Middle frontal gyrus (tissue), 1 donor: ENCODE data around the gene ZNF148.
A peak's percentile ranks its signal among the peaks of the same experiment; 100 is the strongest.
"Not testable (repeated sequence)": the region's sequence is repeated elsewhere in the genome, so short reads cannot be mapped to it uniquely, and the experiment has no call there.

ENCODE experiments used
- DNase-seq: peaks from one replicate; pipeline ENCODE4 v3.0.0-alpha.2; 2015; ENCODE audit warnings: low spot score; ENCODE audit errors: extremely low spot score

Gene ZNF148, protein sequence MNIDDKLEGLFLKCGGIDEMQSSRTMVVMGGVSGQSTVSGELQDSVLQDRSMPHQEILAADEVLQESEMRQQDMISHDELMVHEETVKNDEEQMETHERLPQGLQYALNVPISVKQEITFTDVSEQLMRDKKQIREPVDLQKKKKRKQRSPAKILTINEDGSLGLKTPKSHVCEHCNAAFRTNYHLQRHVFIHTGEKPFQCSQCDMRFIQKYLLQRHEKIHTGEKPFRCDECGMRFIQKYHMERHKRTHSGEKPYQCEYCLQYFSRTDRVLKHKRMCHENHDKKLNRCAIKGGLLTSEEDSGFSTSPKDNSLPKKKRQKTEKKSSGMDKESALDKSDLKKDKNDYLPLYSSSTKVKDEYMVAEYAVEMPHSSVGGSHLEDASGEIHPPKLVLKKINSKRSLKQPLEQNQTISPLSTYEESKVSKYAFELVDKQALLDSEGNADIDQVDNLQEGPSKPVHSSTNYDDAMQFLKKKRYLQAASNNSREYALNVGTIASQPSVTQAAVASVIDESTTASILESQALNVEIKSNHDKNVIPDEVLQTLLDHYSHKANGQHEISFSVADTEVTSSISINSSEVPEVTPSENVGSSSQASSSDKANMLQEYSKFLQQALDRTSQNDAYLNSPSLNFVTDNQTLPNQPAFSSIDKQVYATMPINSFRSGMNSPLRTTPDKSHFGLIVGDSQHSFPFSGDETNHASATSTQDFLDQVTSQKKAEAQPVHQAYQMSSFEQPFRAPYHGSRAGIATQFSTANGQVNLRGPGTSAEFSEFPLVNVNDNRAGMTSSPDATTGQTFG

DNA sequence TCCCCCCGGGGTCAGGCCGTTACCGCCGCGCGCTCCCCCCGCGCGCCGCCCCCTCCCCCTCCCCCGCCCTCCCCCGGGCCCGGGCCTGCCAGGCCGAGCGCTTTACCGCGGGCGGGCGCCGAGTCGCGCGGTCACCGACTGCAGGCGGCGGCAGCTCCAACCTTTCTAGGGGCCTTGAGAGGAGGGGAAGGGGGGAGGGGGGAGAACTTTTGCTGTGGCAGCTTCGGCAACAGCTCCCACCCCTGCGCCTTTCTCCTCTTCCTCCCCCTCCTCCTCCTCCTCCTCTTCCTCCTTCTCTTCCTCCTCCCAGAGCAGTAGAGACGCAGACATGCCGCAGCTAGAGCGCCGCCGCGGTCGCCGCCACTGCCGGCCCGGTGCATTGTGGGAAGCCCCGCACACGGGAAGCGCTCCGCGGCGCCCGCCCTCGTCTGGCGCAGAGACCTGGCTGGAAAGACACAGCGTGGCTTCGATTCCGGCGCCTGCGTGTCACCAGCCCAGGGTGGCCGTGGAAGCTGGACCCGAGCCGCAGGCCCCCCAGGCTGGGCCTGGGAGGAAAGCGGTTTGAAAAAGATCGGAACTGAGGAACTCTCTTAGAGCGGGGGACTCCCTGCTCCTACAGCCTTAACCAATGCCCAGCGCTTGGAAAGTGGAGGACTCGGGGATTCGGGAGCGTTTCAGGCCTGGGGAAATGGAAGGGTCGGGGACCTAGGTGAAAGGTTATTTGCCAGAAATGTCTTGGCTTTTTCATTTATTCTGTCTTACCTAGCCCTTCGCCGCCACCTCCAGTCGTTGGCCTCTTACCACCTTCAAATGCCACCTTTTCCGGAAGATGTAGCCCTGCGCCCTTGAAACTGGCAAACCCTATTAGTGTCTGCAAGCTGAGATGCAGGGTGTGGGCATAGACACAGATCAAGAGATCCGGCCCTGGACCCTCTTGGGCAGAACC lies at the start of gene ZNF148:
Gene ZNF148, minus strand, starts transcription at position 330 of the 946 bp plus-strand sequence. CDS start 61,685 bp downstream, outside the sequence.
- peak; percentile 84 for DNase-seq

DNA sequence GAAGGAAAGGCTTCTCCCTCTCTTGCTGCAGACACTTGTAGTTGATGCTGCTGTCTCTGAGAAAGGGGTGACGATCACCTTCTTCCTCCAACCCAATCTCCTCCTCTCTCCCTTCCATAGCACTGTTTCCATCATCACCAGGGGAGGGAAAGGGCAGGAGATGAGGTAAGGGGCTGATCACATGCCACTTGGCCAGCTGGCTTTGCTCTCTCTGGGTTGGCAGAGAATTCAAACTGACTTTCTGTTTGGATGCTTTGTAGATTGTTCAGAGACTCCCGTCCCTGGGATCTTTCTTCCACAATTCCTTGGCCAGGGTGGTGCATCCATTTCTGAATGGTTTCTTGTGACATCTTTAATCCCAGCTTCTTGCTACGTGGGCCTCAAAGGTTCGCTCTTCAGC lies 43.2 kb upstream of the ZNF148 start:
- no peak for DNase-seq

DNA sequence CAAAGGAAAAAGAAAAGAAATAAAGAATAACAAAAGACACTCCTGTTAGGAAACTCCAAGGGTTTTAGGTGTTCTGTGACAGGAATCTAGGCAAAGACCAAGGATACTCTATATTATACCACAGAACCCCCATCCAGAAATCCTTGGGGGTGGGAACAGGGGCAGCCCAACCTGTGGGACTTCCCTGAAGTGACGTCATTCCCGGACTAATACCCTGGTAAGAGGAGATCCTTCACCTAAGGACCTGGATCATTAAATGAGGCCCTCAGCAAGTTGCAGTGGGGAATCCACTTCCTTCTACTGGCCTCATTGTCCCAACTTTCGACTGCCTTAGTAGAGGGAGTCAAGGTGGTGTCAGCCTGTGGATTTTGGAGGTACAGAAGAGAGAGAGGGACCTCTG lies 41.1 kb upstream of the ZNF148 start:
- no peak for DNase-seq

DNA sequence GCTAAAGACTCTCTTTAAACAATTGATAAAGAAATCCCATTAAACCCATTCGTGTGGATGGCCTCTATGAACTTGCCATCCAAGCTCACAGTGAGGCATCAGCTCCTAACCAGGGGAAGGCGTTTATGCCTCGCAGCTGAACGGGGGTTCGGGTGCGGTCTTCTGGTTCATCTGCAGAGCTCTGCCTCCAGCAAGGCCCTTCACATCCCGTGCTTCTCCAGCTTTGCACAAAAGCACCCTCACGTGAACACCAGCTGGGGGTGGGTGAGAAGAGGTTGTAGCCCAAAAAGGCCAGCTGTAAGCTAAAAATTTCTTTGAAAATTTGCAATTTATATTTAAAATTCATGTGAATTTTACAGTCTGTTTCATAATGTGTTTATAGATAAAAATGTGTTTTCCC lies 39.5 kb upstream of the ZNF148 start:
- DNase-seq, result no peak

DNA sequence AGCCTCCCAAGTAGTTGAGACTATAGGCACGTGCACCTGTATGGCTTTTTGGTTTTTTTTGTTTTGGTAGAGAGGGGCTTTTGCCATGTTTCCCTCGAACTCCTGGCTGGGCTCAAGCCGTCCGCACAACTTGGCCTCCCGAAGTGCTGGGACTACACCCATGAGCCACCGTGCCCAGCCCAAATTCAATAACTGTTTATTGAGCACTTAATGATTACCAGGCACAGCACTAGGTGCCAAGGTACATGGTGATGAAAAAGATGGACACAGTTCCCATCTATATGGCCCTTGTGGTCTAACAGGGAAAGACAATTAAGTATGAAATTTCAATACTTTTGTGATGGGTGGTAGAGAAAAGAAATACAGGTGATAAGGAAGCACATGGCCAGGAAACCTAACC lies 35.8 kb upstream of the ZNF148 start:
- no peak for DNase-seq

DNA sequence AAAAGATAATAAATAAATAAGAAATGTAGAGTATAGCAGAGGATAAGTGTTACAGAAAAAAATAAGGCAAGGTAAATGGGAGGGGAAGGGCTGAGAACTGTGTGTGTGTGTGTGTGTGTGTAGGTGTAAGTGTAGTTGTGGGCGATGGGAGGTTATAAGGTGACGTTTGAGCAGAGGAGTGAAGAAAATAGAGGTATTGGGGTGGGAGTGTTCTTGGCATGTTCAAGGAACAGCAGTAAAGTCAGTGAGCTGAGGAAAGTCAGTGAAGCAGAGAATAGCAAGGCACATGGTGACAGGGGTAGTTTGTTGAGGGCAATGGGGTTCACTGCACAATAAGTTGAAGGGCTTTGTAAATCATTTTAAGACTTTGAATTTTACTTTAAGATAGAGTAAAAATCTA lies 30.9 kb upstream of the ZNF148 start:
- DNase-seq, result no peak

DNA sequence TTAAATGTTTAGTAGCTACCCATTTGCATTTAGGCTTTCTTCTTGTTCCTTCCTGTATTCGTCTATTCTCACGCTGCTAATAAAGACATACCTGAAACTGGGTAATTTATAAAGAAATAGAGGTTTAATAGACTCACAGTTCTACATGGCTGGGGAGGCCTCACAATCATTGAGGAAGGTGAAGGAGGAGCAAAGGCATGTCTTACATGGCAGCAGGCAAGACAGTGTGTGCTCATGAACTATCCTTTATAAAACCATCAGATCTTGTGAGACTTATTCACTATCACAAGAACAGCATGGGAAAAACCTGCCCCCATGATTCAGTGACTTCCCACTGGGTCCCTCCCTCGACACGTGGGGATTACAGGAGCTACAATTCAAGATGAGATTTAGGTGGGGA lies 30.4 kb upstream of the ZNF148 start:
- not testable (repeated sequence) for DNase-seq

DNA sequence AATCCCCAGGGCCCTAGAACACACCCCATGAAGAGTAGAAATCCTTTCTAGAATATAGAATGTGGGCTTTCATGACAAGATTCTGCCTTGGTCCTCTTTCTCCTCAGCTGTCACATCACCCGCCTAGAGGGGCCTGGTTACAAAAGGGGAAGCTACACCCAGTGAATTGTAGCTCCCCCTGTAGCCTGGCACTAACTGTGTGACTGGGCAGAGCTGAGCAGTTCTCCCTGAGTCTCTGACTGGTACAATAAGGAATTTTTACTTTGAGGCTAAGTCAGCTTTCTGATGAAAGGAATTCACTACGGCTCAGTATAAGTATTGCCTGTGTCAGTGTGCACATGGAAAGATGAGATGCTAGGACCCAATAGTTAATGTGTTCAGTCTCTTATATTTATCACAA lies 28.7 kb upstream of the ZNF148 start:
- DNase-seq, result no peak

DNA sequence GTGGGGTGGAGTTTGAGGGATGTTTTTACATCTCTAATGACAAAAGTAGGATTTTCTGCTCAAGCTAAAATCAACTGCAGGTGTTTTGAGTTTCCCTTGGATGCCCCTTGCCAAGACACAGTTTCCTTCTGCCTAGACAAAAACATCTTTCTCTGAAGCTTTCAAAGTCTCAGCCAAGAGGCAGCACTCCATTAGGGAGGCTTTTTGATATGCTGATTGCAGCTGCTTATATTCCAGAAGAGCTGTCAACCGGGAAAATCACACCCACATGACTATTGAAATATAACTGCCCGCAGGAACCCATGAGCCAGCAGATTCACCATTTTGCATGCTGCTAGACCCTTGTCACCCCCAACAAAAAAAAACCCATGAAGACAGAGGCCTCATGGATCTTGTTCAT lies 27.5 kb upstream of the ZNF148 start:
- no peak for DNase-seq

DNA sequence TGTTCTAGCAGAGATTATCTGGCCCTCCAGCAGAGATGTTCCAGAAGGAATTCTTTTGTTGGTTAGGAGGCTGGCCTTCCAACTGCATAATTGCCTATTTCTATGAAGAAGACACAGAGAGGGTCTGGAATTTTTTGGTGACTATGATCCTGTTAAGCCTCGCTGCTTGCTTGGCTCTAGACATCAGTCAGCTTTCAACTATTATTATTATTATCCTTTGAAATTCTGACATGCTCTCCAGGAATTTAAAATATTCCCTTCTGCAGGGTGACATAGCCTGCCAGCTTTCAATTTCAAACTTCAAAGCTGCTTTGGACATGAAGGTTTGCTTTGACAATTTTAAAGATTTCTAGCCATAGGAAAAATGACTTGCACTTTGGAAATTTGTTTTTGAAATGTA lies 26.3 kb upstream of the ZNF148 start:
- no peak for DNase-seq

DNA sequence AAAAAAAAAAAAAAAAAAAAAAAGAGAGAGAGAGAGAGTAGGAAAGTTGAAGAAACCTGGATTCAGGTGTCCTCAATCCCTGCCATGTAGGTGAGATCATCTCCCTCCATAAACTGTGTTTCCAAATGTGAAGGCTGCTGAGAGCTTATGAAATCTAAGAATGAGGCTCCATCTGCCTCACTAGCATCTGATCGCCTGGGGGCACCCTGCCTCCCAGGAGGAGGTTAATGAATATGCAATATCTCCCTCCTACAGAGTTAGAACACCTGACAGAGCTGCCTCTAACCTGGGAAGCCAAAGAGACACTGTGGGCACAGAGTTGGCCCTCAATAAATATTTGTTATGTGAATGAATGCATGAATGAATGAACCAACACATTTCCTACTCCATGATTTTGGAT lies 23.8 kb upstream of the ZNF148 start:
- DNase-seq, result no peak

DNA sequence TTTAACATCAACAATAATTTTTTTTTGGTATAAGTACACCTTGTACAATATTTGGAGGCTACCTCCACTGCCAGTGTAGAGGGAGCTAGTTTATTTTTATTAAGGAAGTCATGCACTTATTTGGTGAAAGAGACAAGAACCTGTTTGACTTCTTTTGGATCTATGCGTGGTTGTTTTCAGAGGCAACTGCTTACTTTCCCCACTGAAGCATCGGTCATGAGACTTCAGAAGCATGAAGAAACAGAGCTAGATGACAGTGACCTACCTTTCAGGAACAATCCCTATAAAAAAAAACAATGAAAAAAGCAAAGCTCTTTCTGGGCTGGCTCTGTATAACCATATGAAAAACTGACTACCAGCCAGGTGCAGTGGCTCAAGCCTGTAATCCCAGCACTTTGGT lies 20.0 kb upstream of the ZNF148 start:
- no peak for DNase-seq

DNA sequence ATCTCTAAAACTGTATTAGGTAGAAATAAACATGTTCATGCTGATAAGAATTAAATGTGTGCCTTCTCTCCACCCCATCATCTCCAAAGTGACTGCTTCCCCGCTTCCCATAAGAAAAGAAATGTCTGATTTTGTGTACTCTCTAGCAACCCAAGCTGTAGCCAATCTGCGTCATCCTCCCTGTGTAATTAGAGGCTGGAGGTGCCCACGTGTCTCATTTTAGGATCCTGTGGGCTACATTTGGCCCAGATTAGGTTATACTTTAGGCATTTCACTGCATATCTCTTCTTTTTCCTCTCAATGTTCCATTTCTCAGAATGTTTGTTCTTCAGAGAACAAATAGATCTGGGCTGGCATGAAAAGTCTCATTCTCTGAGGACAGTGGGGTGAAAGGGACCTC lies 19.3 kb upstream of the ZNF148 start:
- DNase-seq, result no peak

DNA sequence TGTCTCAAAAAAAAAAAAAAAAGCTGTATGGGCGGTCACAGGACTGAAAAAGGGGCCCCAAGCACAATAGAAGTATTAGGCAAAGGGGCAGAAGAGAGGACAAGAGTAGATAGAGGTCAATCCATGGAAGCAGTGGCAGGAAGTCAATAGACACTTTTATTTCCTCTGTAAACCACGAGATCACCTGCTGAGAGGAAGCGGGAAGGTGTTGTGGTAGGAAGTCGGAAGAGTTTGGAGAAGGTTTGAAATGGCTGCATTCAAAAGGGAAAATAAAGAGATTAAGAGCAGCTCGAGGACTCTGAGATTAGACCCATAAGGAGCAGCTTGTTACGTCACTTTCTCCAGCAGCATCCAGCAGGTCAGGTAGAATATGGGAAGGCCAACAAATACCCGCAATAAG lies 14.2 kb upstream of the ZNF148 start:
- DNase-seq, result no peak

DNA sequence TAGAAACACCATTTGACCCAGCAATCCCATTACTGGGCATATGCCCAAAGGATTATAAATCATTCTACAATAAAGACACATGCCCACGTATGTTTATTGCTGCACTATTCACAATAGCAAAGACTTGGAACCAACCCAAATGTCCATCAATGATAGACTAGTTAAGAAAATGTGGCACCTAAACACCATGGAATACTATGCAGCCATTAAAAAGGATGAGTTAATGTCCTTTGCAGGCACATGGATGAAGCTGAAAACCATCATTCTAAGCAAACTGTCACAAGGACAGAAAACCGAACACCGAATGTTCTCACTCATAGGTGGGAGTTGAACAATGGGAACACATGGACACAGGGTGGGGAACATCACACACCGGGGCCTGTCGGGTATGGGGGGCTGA lies 13.2 kb upstream of the ZNF148 start:
- not testable (repeated sequence) for DNase-seq

DNA sequence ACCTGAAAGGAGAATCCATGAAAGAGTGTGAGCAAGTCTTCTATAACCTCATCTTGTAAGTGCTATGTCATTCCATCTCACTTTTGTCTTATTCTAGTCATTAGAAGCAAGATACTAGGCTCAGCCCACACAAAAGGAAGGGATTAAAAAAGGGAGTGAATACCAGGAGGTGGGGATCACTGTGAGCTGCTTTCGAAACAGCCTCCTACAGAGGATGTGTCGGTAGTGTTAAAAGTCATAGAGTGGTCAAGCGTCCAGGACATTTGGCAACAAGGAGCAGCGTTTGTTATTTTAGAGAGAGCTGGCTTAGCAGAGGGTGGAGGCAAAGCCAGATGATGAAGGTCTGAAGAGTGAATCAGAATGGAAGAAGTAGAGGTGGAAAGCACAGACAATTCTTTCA lies 11.7 kb upstream of the ZNF148 start:
- DNase-seq, result no peak

DNA sequence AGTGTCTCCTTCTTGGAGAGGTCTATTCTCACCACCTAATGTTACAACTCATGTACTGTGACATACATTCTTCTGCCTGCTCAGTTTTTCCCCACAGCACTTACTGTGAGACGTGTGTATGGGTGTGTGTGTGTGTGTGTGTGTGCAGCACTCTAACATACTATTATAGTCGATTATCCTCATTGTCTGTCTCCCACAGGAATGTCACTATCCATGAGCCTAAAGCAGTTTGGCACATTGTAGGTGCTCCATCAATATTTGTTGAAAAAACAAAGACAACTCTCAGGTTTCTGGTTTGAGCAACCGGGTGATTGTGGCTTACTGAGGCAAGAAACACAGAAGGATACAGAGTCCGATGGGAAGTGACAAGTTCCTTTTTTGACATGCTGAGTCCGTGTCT lies 8.6 kb upstream of the ZNF148 start:
- DNase-seq, result no peak

DNA sequence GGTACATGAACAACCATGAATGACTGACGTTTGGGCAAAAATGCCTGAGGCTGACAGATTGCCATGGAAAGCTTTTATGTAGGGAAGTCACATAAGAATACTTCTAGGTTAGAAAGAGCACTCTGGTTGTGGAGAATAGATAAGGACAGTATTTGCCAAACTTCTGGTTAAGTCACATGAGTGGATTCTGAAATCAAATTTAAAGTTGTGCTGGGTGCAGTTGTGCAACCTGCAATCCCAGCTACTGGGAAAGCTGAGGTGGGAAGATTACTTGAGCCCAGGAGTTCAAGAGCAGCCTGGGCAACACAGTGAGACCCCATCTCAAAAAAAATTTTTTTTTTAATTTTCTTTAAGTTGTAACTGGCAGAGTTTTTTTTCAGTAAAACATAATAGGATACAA lies 7.2 kb upstream of the ZNF148 start:
- no peak for DNase-seq

DNA sequence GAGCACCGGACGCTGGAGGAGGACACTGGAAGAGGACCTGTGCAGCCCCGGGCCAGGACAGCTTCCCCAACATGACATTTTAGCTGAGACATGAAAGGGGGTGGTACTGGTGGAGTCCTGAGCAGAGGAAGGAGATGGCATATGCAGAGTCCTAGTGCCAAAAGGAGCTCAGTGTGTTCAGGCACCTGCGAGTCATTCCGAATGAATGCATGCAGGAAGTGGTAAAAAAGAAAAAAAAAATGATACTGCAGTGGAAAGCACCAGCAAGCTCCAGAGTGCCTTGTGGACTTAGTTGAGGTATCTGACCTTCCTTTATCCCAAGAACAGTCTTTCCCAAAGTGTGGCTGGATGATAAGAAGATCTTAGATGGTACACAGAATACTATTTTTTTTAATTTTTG lies 6.6 kb upstream of the ZNF148 start:
- no peak for DNase-seq

DNA sequence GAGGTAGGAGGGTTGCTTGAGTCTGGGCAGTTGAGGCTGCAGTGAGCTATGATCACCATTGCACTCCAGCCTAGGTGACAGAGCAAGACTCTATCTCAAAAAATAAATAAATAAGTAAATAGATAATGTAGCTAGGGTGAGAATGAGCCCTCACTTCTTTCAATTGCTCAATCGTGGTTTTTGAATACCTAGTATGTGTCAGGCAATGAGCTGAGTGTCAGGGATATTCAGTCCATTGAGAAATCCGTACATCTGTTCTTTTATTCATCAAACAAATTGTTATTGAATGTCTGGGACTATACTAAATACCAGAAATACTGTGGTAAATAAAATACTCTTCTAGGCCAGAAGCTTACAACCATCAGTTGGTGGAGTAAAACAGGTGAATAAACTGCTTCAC lies 6.2 kb upstream of the ZNF148 start:
- no peak for DNase-seq

DNA sequence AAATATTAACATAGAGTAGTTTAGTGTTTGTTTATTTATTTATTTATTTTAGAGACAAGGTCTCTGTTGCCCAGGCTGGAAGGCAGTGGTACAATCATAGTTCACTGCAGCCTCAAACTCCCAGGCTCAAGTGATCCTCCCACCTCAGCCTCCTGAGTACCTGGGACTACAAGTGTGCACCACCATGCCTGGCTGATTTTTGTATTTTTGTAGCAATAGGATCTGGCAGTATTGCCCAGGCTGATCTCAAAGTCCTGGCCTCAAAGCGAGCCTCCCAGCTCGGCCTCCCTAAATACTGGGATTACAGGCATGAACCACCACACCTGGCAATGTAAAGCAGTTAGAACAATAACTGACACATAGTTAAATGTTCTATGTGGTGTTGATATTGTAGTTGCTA lies 4.4 kb upstream of the ZNF148 start:
- DNase-seq, result no peak

DNA sequence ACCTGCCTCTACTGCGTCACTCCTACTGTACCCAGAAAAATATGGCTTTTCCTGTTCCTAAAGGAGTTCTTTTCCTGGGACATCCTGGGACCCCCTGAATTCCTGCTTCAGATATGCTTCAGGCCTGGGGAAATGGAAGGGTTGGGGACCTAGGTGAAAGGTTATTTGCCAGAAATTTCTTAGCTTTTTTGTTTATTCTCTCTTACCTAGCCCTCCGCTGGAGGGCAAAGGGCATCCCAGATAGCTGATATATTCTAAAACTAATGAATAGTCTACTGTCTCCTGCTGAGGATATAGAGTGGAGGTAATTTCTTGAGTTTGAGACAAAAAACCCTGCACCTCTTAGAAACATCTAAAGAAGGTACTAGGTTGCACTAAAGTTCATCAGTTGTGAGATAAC lies 3.6 kb upstream of the ZNF148 start:
- DNase-seq, result no peak
